NT2/D1 (cell line): ENCODE results near the gene SLC25A25.
"Not testable (repeated sequence)": the region's sequence is repeated elsewhere in the genome, so short reads cannot be mapped to it uniquely, and the experiment has no call there.

ENCODE experiments used
- DNase-seq: peaks from one replicate; pipeline ENCODE4 v3.0.0-alpha.2; 2011; ENCODE audit warnings: low read depth, low spot score
- H3K27me3 ChIP-seq: 2 replicates; pipeline ENCODE4 v1.6.0; 2011; ENCODE audit warnings: mild to moderate bottlenecking; ENCODE audit not compliant: insufficient read length, insufficient read depth
- H3K36me3 ChIP-seq: 2 replicates; pipeline ENCODE4 v1.6.1; 2011; ENCODE audit warnings: mild to moderate bottlenecking, low read length, mixed read lengths; ENCODE audit not compliant: insufficient read depth, insufficient read length
- H3K4me1 ChIP-seq: 2 replicates; pipeline ENCODE4 v1.5.1; 2011; ENCODE audit not compliant: insufficient read depth, insufficient read length
- H3K4me3 ChIP-seq: 2 replicates; pipeline ENCODE4 v1.5.1; 2011; ENCODE audit warnings: low read depth; ENCODE audit not compliant: insufficient read length
- H3K9ac ChIP-seq: 2 replicates; pipeline ENCODE4 v1.6.0; 2011; ENCODE audit warnings: low read depth; ENCODE audit not compliant: insufficient read length
- H3K9me3 ChIP-seq: 2 replicates; pipeline ENCODE4 v1.5.1; 2011; ENCODE audit warnings: mild to moderate bottlenecking, low read length; ENCODE audit not compliant: insufficient read depth
- SUZ12 ChIP-seq: IDR thresholded peaks from 2 replicates; pipeline ENCODE4 v1.6.1; 2011; ENCODE audit not compliant: insufficient read length, insufficient read depth; ENCODE audit errors: extremely low read depth
- YY1 ChIP-seq: IDR thresholded peaks from 2 replicates; pipeline ENCODE4 v1.6.1; 2011; ENCODE audit not compliant: insufficient read length, insufficient read depth
- ZNF274 ChIP-seq: IDR thresholded peaks from 2 replicates; pipeline ENCODE4 v1.6.1; 2011; ENCODE audit warnings: mild to moderate bottlenecking, low read depth, low read length

Gene SLC25A25

GRCh38 chr9:128026255-128026772, 41.7 kb upstream of the SLC25A25 start:
- Histone ChIP-seq H3K27me3 (no peaks in the 10 kb centered on the region), H3K4me1 (peaks cover 2% of the 10 kb centered on the region), H3K9ac (no peak overlapping the region), H3K36me3 (no peaks in the 10 kb centered on the region), H3K4me3 (no peak overlapping the region), H3K9me3 (no peaks in the 10 kb centered on the region)
- DNase-seq = no peak
- TF ChIP-seq ZNF274 = no peak
- no peak for TF ChIP-seq SUZ12

DNA sequence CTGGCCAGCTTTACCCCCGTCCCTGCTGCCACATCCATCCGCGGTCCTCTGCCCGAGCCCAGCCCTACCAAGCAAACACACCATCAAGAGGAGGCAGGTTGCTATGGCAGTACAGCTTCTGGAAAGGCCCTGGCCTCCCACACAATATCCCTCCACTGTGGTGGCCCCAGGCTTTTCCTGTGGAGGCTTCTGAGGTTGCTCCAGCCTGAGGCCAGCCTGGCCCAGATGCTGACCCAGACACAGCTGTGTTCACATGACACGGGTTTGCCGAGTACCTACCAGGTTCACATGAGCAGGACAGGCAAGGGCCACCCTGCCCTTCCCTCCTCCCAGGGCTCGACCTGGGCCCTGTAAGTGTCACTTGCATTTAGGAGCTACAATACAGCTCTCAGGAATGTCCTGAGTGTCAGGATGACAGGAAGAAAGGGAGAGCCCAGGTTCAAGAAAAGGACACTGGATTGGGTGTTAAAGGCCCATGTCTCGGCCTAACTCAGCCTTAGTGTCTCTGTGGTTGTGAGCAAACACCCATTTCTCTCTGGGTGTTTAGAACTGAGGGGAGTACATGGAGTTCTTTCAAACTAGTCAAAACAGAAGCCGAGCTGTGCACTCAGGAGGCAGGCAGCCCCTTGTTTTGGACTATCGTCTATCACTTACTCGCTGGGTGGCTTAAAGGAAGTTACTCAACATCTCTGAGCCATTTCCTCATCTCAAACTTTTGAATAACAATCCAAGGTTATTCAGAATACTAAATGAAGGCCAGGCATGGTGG, 41.1 kb upstream of the SLC25A25 start:
- Histone ChIP-seq H3K36me3 (no peaks in the 10 kb centered on the region), H3K9me3 (no peaks in the 10 kb centered on the region), H3K4me3 (no peak overlapping the region), H3K4me1 (peaks cover 2% of the 10 kb centered on the region), H3K9ac (no peak overlapping the region), H3K27me3 (no peaks in the 10 kb centered on the region)
- no peak for TF ChIP-seq ZNF274
- TF ChIP-seq SUZ12 = no peak
- no peak for TF ChIP-seq YY1
- no peak for DNase-seq

- Histone ChIP-seq H3K27me3 (no peaks in the 10 kb centered on the region), H3K4me3 (no peak overlapping the region), H3K9ac (no peak overlapping the region), H3K36me3 (no peaks in the 10 kb centered on the region), H3K9me3 (no peaks in the 10 kb centered on the region), H3K4me1 (no peaks in the 10 kb centered on the region)
- TF ChIP-seq YY1 = no peak
- no peak for TF ChIP-seq SUZ12
- TF ChIP-seq ZNF274 = no peak
- no peak for DNase-seq
These were observed 40.3 kb upstream of the SLC25A25 start for GRCh38 chr9:128027705-128028104.

GRCh38 chr9:128033609-128034008, 34.4 kb upstream of the SLC25A25 start:
- TF ChIP-seq YY1 (no peak), ZNF274 (no peak), SUZ12 (no peak)
- Histone ChIP-seq H3K4me1 (peaks cover 7% of the 10 kb centered on the region), H3K4me3 (no peak overlapping the region), H3K27me3 (no peaks in the 10 kb centered on the region), H3K9me3 (no peaks in the 10 kb centered on the region), H3K9ac (no peak overlapping the region), H3K36me3 (no peaks in the 10 kb centered on the region)
- no peak for DNase-seq

GRCh38 chr9:128034821-128035652, 33.0 kb upstream of the SLC25A25 start:
- peak; percentile 92 for DNase-seq
- Histone ChIP-seq H3K9me3 (no peaks in the 10 kb centered on the region), H3K27me3 (no peaks in the 10 kb centered on the region), H3K36me3 (no peaks in the 10 kb centered on the region), H3K9ac (peak overlapping the region; percentile 54), H3K4me1 (peaks cover 7% of the 10 kb centered on the region), H3K4me3 (no peak overlapping the region)
- TF ChIP-seq ZNF274 (no peak), SUZ12 (no peak), YY1 (no peak)

DNA sequence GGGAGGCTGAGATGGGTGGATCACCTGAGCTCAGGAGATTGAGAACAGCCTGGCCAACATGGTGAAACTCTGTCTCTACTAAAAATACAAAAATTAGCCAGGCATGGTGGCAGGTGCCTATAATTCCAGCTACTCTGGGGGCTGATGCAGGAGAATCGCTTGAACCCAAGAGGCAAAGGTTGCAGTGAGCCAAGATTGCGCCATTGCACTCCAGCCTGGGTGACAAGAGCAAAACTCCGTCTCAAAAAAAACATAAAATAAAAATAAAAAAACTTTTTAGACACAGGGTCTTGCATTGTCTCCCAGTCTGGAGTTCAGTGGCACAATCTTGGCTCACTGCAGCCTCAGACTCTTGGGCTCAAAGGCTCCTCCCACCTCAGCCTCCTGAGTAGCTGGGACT, 31.5 kb upstream of the SLC25A25 start:
- H3K27me3 ChIP-seq, DNase-seq, H3K9ac ChIP-seq, H3K4me3 ChIP-seq, H3K9me3 ChIP-seq, H3K4me1 ChIP-seq, H3K36me3 ChIP-seq: not testable (repeated sequence)

DNA sequence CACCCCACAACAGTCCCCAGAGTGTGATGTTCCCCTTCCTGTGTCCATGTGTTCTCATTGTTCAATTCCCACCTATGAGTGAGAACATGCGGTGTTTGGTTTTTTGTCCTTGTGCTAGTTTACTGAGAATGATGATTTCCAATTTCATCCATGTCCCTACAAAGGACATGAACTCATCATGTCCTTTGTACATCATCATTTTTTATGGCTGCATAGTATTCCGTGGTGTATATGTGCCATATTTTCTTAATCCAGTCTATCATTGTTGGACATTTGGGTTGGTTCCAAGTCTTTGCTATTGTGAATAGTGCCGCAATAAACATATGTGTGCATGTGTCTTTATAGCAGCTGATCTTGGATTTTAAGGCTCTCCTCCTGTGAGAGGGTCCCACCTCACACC, 27.2 kb upstream of the SLC25A25 start:
- H3K4me3 ChIP-seq, H3K36me3 ChIP-seq, H3K9ac ChIP-seq, H3K27me3 ChIP-seq, DNase-seq, H3K4me1 ChIP-seq, H3K9me3 ChIP-seq: not testable (repeated sequence)

DNA sequence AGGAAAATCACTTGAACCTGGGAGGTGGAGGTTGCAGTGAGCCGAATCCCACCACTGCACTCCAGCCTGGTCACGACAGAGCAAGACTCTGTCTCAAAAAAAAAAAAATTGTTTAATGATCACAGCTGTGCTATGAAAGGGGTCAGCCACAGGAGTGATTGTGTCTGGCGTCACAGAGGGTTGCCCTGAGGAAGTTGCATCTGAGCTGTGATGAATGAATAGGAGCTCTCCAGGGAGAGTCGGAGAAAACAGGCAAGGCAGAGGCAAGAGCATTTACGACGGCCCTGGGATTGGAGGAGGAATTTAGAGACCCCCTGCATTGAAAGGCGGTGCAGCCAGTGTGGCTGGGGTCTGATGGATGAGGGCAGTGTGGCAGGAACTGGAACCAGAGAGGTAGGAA, 26.0 kb upstream of the SLC25A25 start:
- H3K27me3 ChIP-seq = no peaks in the 10 kb centered on the region

More for the DNA sequence above, 26.0 kb upstream of the SLC25A25 start:
- Histone ChIP-seq H3K4me3 (no peak overlapping the region), H3K9ac (no peak overlapping the region), H3K36me3 (no peaks in the 10 kb centered on the region), H3K4me1 (no peaks in the 10 kb centered on the region), H3K9me3 (no peaks in the 10 kb centered on the region)
- TF ChIP-seq YY1 = no peak
- TF ChIP-seq ZNF274 = no peak
- TF ChIP-seq SUZ12 = no peak
- no peak for DNase-seq
